H9 (cell line): ENCODE measurements around the gene B3GALT5. TPM values are rescaled to one million over a fixed set of nuclear protein-coding genes. Genes with fewer than 3 reads are reported as not detected.
A peak's percentile ranks its signal among the peaks of the same experiment; 100 is the strongest.

ENCODE experiments used
- DNase-seq: peaks from one replicate; pipeline ENCODE4 v3.0.0-alpha.2; 2017
- H2AFZ ChIP-seq: one replicate; pipeline ENCODE4 v1.6.1; 2013; ENCODE audit warnings: mild to moderate bottlenecking, low read length, control low read depth, moderate library complexity
- H2AK5ac ChIP-seq: 2 replicates; pipeline ENCODE4 v1.6.1; 2013; ENCODE audit warnings: low read length, control low read depth, mixed read lengths; ENCODE audit not compliant: insufficient read length
- H2BK120ac ChIP-seq: one replicate; pipeline ENCODE4 v1.6.1; 2013; ENCODE audit warnings: low read depth, mild to moderate bottlenecking, low read length, control low read depth, inconsistent platforms; ENCODE audit not compliant: poor library complexity, severe bottlenecking
- H2BK12ac ChIP-seq: 2 replicates; pipeline ENCODE4 v1.6.1; 2013; ENCODE audit warnings: low read length, control low read depth, mixed read lengths, low read depth; ENCODE audit not compliant: insufficient read length
- H2BK15ac ChIP-seq: 2 replicates; pipeline ENCODE4 v1.6.1; 2013; ENCODE audit warnings: low read depth, low read length, control low read depth
- H2BK20ac ChIP-seq: one replicate; pipeline ENCODE4 v1.6.1; 2013; ENCODE audit warnings: low read depth, mild to moderate bottlenecking, low read length, control low read depth, inconsistent platforms; ENCODE audit not compliant: poor library complexity, severe bottlenecking
- H2BK5ac ChIP-seq: 2 replicates; pipeline ENCODE4 v1.6.1; 2013; ENCODE audit warnings: low read length, control low read depth, mixed read lengths; ENCODE audit not compliant: insufficient read length
- H3K14ac ChIP-seq: 2 replicates; pipeline ENCODE4 v1.6.1; 2013; ENCODE audit warnings: low read length, control low read depth; ENCODE audit not compliant: insufficient read depth
- H3K18ac ChIP-seq: 2 replicates; pipeline ENCODE4 v1.6.1; 2013; ENCODE audit warnings: low read depth, mild to moderate bottlenecking, mixed read lengths, low read length, control low read depth; ENCODE audit not compliant: insufficient read length
- H3K23ac ChIP-seq: 2 replicates; pipeline ENCODE4 v1.6.1; 2013; ENCODE audit warnings: low read length, control low read depth, mixed read lengths, low read depth; ENCODE audit not compliant: insufficient read length
- H3K23me2 ChIP-seq: 2 replicates; pipeline ENCODE4 v1.6.1; 2013; ENCODE audit warnings: low read depth, mild to moderate bottlenecking, mixed read lengths, low read length, control low read depth; ENCODE audit not compliant: insufficient read length, poor library complexity, severe bottlenecking
- H3K27ac ChIP-seq: 2 replicates; pipeline ENCODE4 v1.5.1; 2013; ENCODE audit warnings: low read length, control low read depth, mixed read lengths, low read depth; ENCODE audit not compliant: insufficient read length
- H3K27me3 ChIP-seq: 2 replicates; pipeline ENCODE4 v1.6.1; 2013; ENCODE audit warnings: low read length, control low read depth, inconsistent platforms; ENCODE audit not compliant: insufficient read depth
- H3K4ac ChIP-seq: 2 replicates; pipeline ENCODE4 v1.6.1; 2013; ENCODE audit warnings: low read depth, mild to moderate bottlenecking, control low read depth, inconsistent platforms, low read length, moderate library complexity
- H3K4me1 ChIP-seq: 2 replicates; pipeline ENCODE4 v1.6.1; 2013; ENCODE audit warnings: low read length, control low read depth, inconsistent platforms; ENCODE audit not compliant: insufficient read depth
- H3K4me2 ChIP-seq: 2 replicates; pipeline ENCODE4 v1.6.1; 2013; ENCODE audit warnings: low read length, control low read depth, mixed read lengths; ENCODE audit not compliant: insufficient read length, insufficient read depth
- H3K56ac ChIP-seq: 2 replicates; pipeline ENCODE4 v1.6.1; 2013; ENCODE audit warnings: low read depth, mild to moderate bottlenecking, mixed read lengths, low read length, control low read depth; ENCODE audit not compliant: insufficient read length
- H3K79me1 ChIP-seq: 2 replicates; pipeline ENCODE4 v1.6.1; 2013; ENCODE audit warnings: low read depth, mild to moderate bottlenecking, moderate library complexity, low read length, control low read depth, inconsistent platforms; ENCODE audit not compliant: insufficient read depth, poor library complexity, severe bottlenecking
- H3K79me2 ChIP-seq: 2 replicates; pipeline ENCODE4 v1.6.1; 2013; ENCODE audit warnings: low read length, control low read depth, inconsistent platforms; ENCODE audit not compliant: insufficient read depth
- H3K9ac ChIP-seq: 2 replicates; pipeline ENCODE4 v1.6.1; 2013; ENCODE audit warnings: low read length, control low read depth, mixed read lengths; ENCODE audit not compliant: insufficient read length; ENCODE audit errors: extremely low read depth
- H3K9me3 ChIP-seq: one replicate; pipeline ENCODE4 v1.6.1; 2013; ENCODE audit warnings: low read depth, low read length, inconsistent platforms; ENCODE audit not compliant: control insufficient read depth
- H3T11ph ChIP-seq: one replicate; pipeline ENCODE4 v1.6.1; 2013; ENCODE audit warnings: mild to moderate bottlenecking, low read length, control low read depth, inconsistent platforms
- H4K20me1 ChIP-seq: one replicate; pipeline ENCODE4 v1.6.1; 2013; ENCODE audit not compliant: control insufficient read depth, insufficient read length, insufficient read depth
- H4K5ac ChIP-seq: 2 replicates; pipeline ENCODE4 v1.6.1; 2013; ENCODE audit warnings: low read depth, mild to moderate bottlenecking, mixed read lengths, low read length, control low read depth; ENCODE audit not compliant: insufficient read length
- H4K8ac ChIP-seq: replicated peaks from 2 replicates; pipeline ENCODE4 v1.6.1; 2013; ENCODE audit warnings: low read length, control low read depth, mixed read lengths, low read depth; ENCODE audit not compliant: insufficient read length
- H4K91ac ChIP-seq: 2 replicates; pipeline ENCODE4 v1.6.1; 2013; ENCODE audit warnings: low read depth, mild to moderate bottlenecking, moderate library complexity, mixed read lengths, low read length, control low read depth; ENCODE audit not compliant: insufficient read length
- H3K27ac Mint-ChIP-seq, 3 experiments: 2 replicates in 2 of 3; 3 replicates in 1 of 3; pipeline ENCODE4 v1.8.0; 2020 to 2021; ENCODE audit warnings: mixed read lengths in 3 of 3, mild to moderate bottlenecking in 1 of 3, moderate library complexity in 1 of 3
- H3K27me3 Mint-ChIP-seq: 2 replicates; pipeline ENCODE4 v1.8.0; 2021; ENCODE audit warnings: low read depth, mild to moderate bottlenecking, moderate library complexity, mixed read lengths
- H3K36me3 Mint-ChIP-seq, 3 experiments: 2 replicates in 2 of 3; 3 replicates in 1 of 3; pipeline ENCODE4 v1.8.0; 2020 to 2021; ENCODE audit warnings: low read depth in 3 of 3, mixed read lengths in 3 of 3; ENCODE audit not compliant: insufficient read depth in 1 of 3
- H3K4me1 Mint-ChIP-seq, 2 experiments: 2 replicates each; pipeline ENCODE4 v1.8.0; 2020; ENCODE audit warnings: mixed read lengths in 2 of 2
- H3K4me3 Mint-ChIP-seq, 2 experiments: 2 replicates in 1 of 2; 3 replicates in 1 of 2; pipeline ENCODE4 v1.8.0; 2020 to 2021; ENCODE audit warnings: mild to moderate bottlenecking in 2 of 2, mixed read lengths in 2 of 2, moderate library complexity in 1 of 2
- H3K9me3 Mint-ChIP-seq, 2 experiments: 2 replicates in 1 of 2; 3 replicates in 1 of 2; pipeline ENCODE4 v1.8.0; 2020; ENCODE audit warnings: mild to moderate bottlenecking in 2 of 2, mixed read lengths in 2 of 2, moderate library complexity in 1 of 2
- whole genome bisulfite sequencing: extraction: QIAGEN DNeasy Blood & Tissue Kit; methylation state at CpG from one replicate; pipeline ENCODE4 v1.1.7; 2013; ENCODE audit warnings: missing lambda C conversion rate, low lambda C conversion rate, mixed read lengths; ENCODE audit not compliant: insufficient read length; ENCODE audit errors: extremely low coverage; 5-methylcytosine and 5-hydroxymethylcytosine counted together
- total RNA-seq: library from RNA; stranded (reverse); gene quantifications from 2 replicates; pipeline ENCODE4 v1.2.1, GENCODE V29; 2021
- TF ChIP-seq, protein P1 (sequence below): fragments of 200-600 bp; sonication (generic); conservative IDR thresholded peaks from 3 replicates; pipeline ENCODE4 v1.8.0; 2021; ENCODE audit warnings: antibody characterized with exemption, mild to moderate bottlenecking

The B3GALT5 gene
- total RNA-seq, 1 experiment from 2014 or later: 24.7 TPM

DNA sequence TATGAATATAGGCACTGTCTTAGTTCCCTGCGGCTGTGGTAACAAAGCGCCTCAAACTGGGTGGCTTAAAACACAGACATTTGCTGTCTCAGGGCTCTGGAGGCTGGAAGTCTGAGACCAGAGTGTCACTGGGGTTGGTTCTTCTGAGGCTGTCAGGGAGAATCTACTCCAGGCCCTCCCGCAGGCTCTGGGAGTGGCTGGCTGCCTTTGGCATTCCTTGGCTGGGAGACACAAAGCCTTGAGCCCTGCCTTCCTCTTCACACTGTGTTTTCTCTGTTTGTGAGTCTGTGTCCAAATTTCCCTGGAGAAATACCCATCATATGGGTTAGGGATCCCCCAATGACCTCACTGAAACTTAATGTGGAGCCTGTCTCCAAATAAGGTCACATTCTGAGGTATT lies 38.5 kb downstream of the B3GALT5 start:
- Mint-ChIP-seq H3K27me3 (no peaks in the 10 kb centered on the region), H3K4me1 (peaks cover 3 to 15% of the 10 kb centered on the region in 2 experiments; a peak in 2 of 4 replicates), H3K36me3 (peaks cover 70 to 96% (median 78%) of the 10 kb centered on the region in 3 experiments), H3K4me3 (no peak overlapping the region), H3K27ac (peak overlapping the region in 2 of 3 experiments; percentile 17 to 62; a peak in 2 of 7 replicates), H3K9me3 (0 out of 5 replicates have a peak, but pooled peaks cover 0 to 2% of the 10 kb centered on the region in 2 experiments)
- no peak overlapping the region for H2BK20ac ChIP-seq
- peaks cover 2% of the 10 kb centered on the region; the same call in 1 of the 2 replicates for H3K79me2 ChIP-seq
- no peak overlapping the region for H3K4me2 ChIP-seq
- no peak for DNase-seq
- H3K18ac ChIP-seq: no peak overlapping the region
- no peak overlapping the region for H3K27ac ChIP-seq
- TF ChIP-seq, protein P1, sequence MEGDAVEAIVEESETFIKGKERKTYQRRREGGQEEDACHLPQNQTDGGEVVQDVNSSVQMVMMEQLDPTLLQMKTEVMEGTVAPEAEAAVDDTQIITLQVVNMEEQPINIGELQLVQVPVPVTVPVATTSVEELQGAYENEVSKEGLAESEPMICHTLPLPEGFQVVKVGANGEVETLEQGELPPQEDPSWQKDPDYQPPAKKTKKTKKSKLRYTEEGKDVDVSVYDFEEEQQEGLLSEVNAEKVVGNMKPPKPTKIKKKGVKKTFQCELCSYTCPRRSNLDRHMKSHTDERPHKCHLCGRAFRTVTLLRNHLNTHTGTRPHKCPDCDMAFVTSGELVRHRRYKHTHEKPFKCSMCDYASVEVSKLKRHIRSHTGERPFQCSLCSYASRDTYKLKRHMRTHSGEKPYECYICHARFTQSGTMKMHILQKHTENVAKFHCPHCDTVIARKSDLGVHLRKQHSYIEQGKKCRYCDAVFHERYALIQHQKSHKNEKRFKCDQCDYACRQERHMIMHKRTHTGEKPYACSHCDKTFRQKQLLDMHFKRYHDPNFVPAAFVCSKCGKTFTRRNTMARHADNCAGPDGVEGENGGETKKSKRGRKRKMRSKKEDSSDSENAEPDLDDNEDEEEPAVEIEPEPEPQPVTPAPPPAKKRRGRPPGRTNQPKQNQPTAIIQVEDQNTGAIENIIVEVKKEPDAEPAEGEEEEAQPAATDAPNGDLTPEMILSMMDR: no peak
- no peak overlapping the region for H3K14ac ChIP-seq
- H3K27me3 ChIP-seq: no peaks in the 10 kb centered on the region
- H4K8ac ChIP-seq: no peak overlapping the region
- no peak overlapping the region for H2BK120ac ChIP-seq
- no peak overlapping the region for H4K5ac ChIP-seq
- no peak overlapping the region for H3T11ph ChIP-seq
- no peak overlapping the region for H2BK12ac ChIP-seq
- no peak overlapping the region for H2AFZ ChIP-seq
- peaks cover 6% of the 10 kb centered on the region for H3K79me1 ChIP-seq
- H3K23me2 ChIP-seq: no peaks in the 10 kb centered on the region
- H3K9ac ChIP-seq: no peak overlapping the region
- no peak overlapping the region for H3K4ac ChIP-seq
- no peak overlapping the region for H2BK5ac ChIP-seq
- no peak overlapping the region for H2BK15ac ChIP-seq
- H3K23ac ChIP-seq: no peak overlapping the region
- no peak overlapping the region for H2AK5ac ChIP-seq
- H4K20me1 ChIP-seq: no peaks in the 10 kb centered on the region
- 0 out of 2 replicates have a peak, but pooled peaks cover under 1% of the 10 kb centered on the region for H3K4me1 ChIP-seq
- H4K91ac ChIP-seq: no peak overlapping the region
- no CpG with 5 or more reads among the region's 3 CpGs for WGBS
- H3K56ac ChIP-seq: no peak overlapping the region
- H3K9me3 ChIP-seq: no peaks in the 10 kb centered on the region
